ENCODE measurements around the gene PDCD6IP. TPM values are rescaled to one million over a fixed set of nuclear protein-coding genes. Genes with fewer than 3 reads are reported as not detected.
A peak's percentile ranks its signal among the peaks of the same experiment; 100 is the strongest.

The PDCD6IP gene
- total RNA-seq, 1 donor from 2014 or later = 189 TPM

DNA sequence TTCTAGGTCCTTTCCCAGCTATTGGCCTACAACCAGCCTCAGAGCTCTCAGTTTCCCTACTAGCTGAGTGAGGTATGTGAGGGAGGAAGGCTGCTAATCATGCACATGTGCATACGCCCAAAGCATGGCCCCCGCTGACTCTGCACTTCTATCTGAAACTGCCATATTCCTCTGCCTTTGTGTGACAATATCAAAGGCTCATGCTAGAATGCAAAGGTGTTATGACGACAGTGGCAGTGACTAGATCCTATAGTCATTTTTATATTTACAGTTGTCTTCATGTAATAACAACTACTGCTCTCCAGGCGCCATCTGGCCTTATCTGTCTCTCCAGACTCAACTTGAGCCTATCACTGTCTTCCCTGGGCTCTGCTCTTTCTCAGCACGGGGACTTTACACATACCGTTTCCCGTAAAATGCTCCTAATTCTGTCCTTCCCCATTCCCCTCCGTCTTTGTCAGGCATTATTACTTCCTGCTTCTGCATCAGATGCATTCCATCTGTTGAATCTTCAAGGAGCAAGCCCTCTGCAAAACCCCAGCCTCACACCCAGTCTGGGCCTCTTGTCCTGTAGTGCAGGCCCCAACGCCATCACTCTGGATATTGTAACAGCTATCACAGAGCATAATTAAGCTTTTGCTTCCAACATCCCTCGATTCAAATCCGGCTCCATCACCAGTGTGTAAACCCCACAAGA lies 102.5 kb downstream of the PDCD6IP start:
- H3K9me3 Mint-ChIP-seq = no peaks in the 10 kb centered on the region
- H3K4me1 Mint-ChIP-seq = no peaks in the 10 kb centered on the region
- DNase-seq = no peak
- H3K27ac Mint-ChIP-seq = no peak overlapping the region
- H3K4me3 Mint-ChIP-seq = no peak overlapping the region
- intact Hi-C loops (cut with micrococcal nuclease) = no loop called here
- H3K36me3 Mint-ChIP-seq (ENCODE audit: low read depth) = no peaks in the 10 kb centered on the region
- no peaks in the 10 kb centered on the region for H3K27me3 Mint-ChIP-seq

DNA sequence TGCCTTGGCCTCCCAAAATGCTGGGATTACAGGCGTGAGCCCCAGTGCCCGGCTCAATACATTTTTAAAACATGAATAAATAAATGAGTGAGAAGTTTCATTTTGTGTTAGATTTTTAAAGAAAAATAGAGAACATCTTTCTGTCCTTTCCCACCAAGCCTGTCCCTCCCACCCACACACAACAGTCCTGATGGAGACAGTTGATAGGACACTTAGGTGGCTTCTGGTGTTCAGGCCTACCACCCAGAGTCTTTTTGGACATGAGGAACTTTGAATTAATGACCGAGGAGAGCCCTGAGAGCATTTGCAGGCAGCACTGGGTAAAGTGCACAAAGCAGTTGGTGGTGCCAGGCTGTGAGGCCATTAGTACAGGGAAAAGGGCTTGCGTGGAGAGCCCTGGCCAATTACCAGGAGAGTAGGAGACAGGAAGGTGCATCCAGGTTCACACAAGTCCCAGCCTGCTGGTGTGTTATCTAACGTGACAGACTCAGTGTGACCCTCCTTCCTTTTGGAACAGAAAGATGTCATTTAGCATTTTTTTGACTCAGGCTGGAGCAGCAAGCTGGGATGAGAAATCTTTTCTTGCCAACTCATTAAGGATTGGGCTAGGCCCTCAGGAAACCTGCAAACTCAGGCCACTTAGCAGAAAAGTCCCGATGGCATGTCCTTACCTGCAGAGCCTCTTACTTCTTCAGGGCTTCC lies 103.6 kb downstream of the PDCD6IP start:
- no peak for DNase-seq
- Mint-ChIP-seq H3K36me3 (ENCODE audit: low read depth) (no peaks in the 10 kb centered on the region), H3K9me3 (no peaks in the 10 kb centered on the region), H3K27ac (no peak overlapping the region), H3K4me1 (no peaks in the 10 kb centered on the region), H3K4me3 (no peak overlapping the region), H3K27me3 (no peaks in the 10 kb centered on the region)
- intact Hi-C loops (cut with micrococcal nuclease) = no loop called here

DNA sequence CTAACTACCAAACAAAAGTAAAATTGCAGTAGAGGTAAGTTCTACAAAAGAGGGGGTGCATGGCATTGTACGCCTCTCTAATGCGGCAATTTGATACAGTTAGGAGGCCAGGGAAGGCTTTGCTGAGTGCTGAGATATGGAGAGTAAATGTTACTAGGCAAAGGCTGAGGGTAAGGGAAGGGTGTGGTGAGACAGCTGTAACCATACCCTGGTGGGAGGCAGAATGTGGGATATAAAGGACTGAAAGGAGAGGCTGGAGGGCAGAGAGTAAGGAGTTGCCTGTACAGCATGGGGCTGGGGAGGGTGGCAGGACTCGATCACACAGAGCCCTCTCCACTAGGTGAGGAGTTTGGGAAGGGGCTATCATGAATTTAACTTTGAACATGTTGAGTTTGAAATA lies 106.3 kb downstream of the PDCD6IP start:
- Mint-ChIP-seq H3K4me3 (no peak overlapping the region), H3K27me3 (no peaks in the 10 kb centered on the region), H3K9me3 (no peaks in the 10 kb centered on the region), H3K27ac (no peak overlapping the region), H3K36me3 (ENCODE audit: low read depth) (no peaks in the 10 kb centered on the region), H3K4me1 (no peaks in the 10 kb centered on the region)
- intact Hi-C loops (cut with micrococcal nuclease) = no loop called here
- no peak for DNase-seq

DNA sequence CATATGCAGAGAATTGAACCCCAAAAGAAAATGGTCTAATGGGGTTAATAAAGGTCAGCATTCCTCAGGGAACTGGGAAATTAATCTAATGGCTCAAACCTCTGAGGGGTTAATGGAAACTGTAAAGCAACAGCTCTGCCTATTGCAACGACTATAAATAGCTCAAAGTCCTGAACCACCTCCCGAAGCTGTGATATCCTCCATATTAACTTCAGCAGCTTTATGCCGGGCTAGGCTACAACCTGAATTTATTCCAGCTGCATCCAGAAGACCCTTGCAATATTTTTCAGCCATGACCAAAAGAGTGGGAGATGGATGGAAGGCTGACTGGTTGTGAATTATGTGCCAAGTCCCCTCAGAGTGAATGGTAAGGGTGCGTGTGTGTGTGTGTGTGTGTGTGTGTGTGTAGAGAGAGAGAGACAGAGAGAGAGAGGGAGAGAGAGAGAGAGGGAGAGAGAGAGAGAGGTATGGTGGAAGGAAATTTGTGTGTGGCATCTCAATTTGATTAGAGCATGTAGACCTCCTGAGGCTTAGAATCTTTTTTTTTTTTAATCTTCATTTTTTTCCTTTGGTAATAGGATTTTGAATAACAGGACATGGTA lies 109.9 kb downstream of the PDCD6IP start:
- intact Hi-C loops (cut with micrococcal nuclease) = no loop called here
- Mint-ChIP-seq H3K4me3 (no peak overlapping the region), H3K27ac (no peak overlapping the region), H3K27me3 (peaks cover 4% of the 10 kb centered on the region), H3K36me3 (ENCODE audit: low read depth) (no peaks in the 10 kb centered on the region), H3K4me1 (no peaks in the 10 kb centered on the region), H3K9me3 (no peaks in the 10 kb centered on the region)
- DNase-seq = no peak

DNA sequence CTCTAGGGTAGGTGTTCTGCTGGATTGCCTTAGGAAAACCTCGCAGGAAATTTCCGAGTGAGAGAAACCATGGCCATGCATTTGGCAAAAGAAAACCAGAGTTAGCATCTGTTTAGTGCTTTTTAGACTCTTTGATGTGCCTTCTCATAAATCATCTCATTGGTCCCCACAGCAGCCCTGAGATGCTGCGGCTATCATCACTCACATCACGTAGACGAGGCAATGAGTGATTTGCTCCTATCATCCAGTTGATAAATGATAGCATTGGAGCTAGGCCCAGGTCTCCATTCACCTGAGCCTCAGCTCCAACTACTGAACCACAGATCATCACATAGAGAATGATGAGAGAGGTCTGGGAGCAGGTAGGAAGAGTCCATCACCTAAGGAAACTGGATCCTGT lies 111.1 kb downstream of the PDCD6IP start:
- intact Hi-C loops (cut with micrococcal nuclease) = no loop called here
- Mint-ChIP-seq H3K36me3 (ENCODE audit: low read depth) (no peaks in the 10 kb centered on the region), H3K27me3 (peaks cover 4% of the 10 kb centered on the region)

DNA sequence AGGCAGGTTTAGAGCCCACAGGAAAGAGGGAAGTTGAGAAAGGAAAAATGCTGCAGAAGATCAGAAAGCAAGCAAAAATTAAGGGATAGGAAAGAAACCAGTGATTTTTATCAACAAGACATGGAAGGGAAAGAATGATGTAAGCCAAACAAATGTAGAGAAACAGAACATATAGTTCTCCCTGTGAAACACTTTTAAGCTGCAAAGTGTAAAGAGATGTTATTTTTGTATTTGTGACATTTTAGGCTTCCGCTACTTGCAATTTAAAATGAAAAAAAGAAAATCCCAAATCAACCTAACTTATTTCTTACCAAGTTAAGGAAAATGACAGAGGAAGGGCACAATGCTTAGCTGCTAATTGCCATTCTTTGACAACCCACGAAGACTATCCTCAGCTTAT lies 111.6 kb downstream of the PDCD6IP start:
- no peaks in the 10 kb centered on the region for H3K4me1 Mint-ChIP-seq

More for the DNA sequence above, 111.1 kb downstream of the PDCD6IP start:
- no peaks in the 10 kb centered on the region for H3K9me3 Mint-ChIP-seq
- no peak overlapping the region for H3K27ac Mint-ChIP-seq
- DNase-seq = no peak
- H3K4me3 Mint-ChIP-seq = no peak overlapping the region
- H3K4me1 Mint-ChIP-seq = no peaks in the 10 kb centered on the region

DNA sequence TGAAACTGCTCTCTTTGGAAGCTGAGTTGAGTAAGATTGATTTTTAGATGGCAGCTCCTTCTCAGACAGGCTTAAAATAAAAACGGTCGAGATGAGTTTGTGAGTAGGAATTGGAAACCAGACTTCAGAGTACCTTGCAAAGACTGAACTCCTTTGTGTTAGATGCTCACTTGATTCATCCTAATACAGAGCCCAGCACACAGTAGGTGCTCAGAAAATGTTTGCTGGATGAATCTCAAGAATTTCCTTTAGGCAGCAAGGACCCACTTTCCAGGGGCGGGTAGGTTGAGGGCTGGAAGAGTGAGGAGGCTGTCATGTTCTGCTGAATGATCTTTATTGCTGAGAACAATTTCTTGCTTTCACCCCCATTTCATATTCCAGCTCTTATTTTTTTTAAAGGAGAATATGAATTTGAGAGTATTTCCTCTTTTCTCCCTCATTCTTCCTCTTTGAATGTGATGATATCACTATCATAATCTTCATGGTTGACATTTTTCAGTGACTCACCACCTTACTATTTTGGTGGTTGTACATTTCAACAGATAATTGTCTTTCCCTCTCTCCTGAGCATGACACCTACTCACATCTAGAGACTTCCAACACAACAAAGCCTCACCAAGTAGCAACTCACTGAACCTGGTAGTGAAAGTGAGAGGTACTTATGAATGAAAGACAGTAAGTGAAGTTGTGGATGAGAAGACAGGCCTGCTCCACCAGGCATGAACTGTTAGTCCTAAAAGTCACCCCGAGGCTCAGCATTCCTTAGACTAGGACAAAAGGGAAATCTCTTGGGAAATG lies 113.3 kb downstream of the PDCD6IP start:
- Mint-ChIP-seq H3K36me3 (ENCODE audit: low read depth) (no peaks in the 10 kb centered on the region), H3K4me1 (no peaks in the 10 kb centered on the region), H3K4me3 (no peak overlapping the region), H3K27me3 (peaks cover 7% of the 10 kb centered on the region), H3K9me3 (no peaks in the 10 kb centered on the region), H3K27ac (no peak overlapping the region)
- DNase-seq = no peak
- intact Hi-C loops (cut with micrococcal nuclease) = no loop called here

More for the DNA sequence above, 111.6 kb downstream of the PDCD6IP start:
- Mint-ChIP-seq H3K9me3 (no peaks in the 10 kb centered on the region), H3K4me3 (no peak overlapping the region), H3K36me3 (ENCODE audit: low read depth) (no peaks in the 10 kb centered on the region), H3K27me3 (peaks cover 4% of the 10 kb centered on the region), H3K27ac (no peak overlapping the region)
- DNase-seq = no peak
- intact Hi-C loops (cut with micrococcal nuclease) = no loop called here

DNA sequence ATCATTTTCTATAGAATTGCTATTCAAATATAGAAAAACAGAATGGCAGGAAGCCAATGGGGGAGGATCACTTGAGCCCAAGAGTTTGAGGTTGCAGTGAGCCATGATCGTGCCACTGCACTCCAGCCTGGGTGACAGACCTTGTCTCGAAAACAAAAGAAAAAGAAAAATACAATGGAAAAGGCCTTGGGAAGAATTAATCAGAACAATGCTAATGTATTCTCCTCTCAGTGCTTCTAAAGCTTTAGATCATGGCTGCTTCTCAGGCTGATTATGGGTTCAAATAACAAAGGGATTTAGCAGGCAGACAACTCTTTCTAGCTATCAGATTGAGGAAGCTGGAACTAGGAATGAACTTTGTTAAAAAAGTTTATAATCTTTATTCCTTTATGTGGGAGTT lies 115.8 kb downstream of the PDCD6IP start:
- Mint-ChIP-seq H3K36me3 (ENCODE audit: low read depth) (no peaks in the 10 kb centered on the region), H3K9me3 (no peaks in the 10 kb centered on the region), H3K4me1 (no peaks in the 10 kb centered on the region), H3K4me3 (no peak overlapping the region), H3K27ac (no peak overlapping the region), H3K27me3 (peaks cover 7% of the 10 kb centered on the region)
- DNase-seq = no peak
- intact Hi-C loops (cut with micrococcal nuclease) = no loop called here

DNA sequence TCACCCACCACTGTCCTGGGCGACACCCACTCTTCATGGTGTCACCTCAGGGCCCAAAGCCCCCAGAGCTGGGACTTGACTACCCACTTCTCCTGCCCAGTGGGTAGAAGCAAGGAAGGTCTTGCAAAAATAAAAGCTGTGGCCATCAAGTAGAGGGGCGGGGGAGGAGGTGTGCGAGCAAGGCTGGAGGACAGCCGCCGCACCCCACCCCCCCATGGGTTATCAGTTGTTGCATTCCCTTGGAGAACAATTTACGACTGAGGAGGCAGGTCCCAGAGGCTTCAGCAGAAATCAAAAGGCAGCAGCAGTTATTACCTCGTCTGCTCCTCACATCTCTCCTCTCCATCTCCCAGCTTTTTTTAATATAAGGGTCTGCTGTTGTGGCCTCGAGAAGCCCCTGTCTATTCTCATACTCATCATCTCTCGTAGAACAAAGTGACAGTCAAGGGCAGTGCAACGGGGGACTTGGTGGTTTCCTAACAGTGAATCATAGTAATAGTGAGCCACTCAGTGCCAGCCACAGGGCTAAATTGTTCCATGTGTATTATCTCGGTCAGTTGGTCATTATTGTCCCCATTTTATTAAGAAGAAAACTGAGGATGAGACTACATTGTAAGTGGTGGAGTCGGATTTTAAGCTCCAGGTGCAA lies 116.4 kb downstream of the PDCD6IP start:
- intact Hi-C loops (cut with micrococcal nuclease) = no loop called here
- no peak for DNase-seq
- Mint-ChIP-seq H3K4me3 (no peak overlapping the region), H3K27ac (no peak overlapping the region), H3K9me3 (no peaks in the 10 kb centered on the region), H3K36me3 (ENCODE audit: low read depth) (no peaks in the 10 kb centered on the region), H3K27me3 (peaks cover 6% of the 10 kb centered on the region), H3K4me1 (no peaks in the 10 kb centered on the region)

DNA sequence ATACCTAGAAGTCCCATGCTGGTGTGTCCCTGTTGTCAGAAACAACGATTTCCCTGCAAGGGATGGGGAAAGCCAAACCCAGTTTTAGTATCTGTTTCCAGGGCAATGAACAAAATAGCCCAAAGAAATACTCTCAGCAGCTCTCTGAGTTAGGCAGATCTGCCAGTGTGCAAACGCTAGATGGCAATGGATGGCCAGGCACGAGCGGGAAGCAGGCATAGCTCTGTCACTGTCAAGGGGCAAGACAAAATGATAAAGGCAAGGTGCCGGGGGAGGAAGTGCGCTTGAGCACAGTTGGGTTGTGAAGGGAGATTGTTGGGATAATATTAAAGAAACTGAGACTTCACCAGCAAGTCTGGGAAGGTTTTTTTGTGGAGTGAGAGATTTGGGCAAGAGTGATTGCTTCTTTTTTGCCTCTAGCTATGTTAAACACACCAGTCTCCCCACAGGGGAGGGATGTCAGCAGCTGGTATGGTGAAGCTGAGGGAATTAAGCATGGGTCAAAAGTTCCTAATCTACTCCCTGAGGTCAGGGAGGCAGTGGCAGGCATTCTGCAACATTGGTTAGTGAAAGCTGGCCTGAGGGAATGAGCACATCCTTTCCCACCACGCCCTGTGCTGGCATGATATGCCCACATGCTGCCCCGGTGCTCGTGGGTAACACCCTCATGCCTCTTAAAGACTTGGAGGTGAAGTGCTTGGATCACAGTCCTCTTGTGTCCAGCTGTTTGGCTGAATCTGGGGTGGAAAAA lies 117.5 kb downstream of the PDCD6IP start:
- Mint-ChIP-seq H3K27ac (no peak overlapping the region), H3K4me3 (no peak overlapping the region), H3K9me3 (no peaks in the 10 kb centered on the region), H3K4me1 (no peaks in the 10 kb centered on the region), H3K27me3 (peaks cover 3% of the 10 kb centered on the region), H3K36me3 (ENCODE audit: low read depth) (no peaks in the 10 kb centered on the region)
- DNase-seq = peak; percentile 69
- intact Hi-C loops (cut with micrococcal nuclease) = no loop called here

DNA sequence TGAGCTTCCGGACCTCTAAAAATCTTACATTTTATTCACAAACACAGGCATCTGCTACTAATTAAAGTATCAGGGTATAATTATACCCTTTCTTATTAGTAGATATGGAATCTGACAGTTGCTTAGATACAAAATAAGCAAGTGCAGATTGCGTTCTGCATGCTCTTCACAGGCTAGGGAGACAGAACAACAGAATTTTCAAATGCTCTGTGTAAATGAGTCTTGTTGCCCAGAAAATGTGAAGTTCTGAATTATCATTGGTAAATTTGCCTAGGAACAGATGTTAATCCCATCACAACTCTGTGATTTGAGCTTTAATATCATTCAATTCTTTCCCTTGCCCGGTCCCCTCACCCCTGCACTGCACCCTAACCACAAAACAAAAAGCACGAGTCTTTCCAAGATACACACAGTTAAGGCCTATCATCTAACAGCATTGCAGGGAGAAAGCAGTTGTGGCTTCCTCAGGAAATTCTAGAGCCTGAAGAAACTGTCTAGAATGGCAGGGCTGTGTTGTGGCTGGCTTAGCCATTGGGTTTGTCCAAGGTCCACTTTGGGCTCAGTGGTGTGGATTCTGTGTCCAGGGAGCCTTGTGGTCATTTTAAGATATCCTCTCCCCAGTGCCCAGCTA lies 119.8 kb downstream of the PDCD6IP start:
- no peaks in the 10 kb centered on the region for H3K9me3 Mint-ChIP-seq
- no peaks in the 10 kb centered on the region for H3K4me1 Mint-ChIP-seq
- H3K27me3 Mint-ChIP-seq = peaks cover 3% of the 10 kb centered on the region
- no peak for DNase-seq
- H3K4me3 Mint-ChIP-seq = no peak overlapping the region
- intact Hi-C loops (cut with micrococcal nuclease) = no loop called here
- no peaks in the 10 kb centered on the region for H3K36me3 Mint-ChIP-seq (ENCODE audit: low read depth)
- H3K27ac Mint-ChIP-seq = no peak overlapping the region
